ENCODE results near the gene PITPNM2.

- TF ChIP-seq CTCF (IDR thresholded peaks at IDR 0.05), result no peak
- TF ChIP-seq POLR2A (IDR thresholded peaks at IDR 0.05), result no peak
These were observed 21.1 kb upstream of the PITPNM2 start for GRCh38 chr12:123171967-123172366.
